Heart left ventricle (tissue), 13 donors: ENCODE results near the gene SLBP.

ENCODE experiments used
- POLR2A ChIP-seq, 2 donors: fragments of 450-650 bp; IDR thresholded peaks; one replicate each; pipeline ENCODE4 v1.6.1; 2017; ENCODE audit warnings: antibody characterized with exemption in 2 of 2, mild to moderate bottlenecking in 2 of 2, moderate library complexity in 2 of 2
- TF ChIP-seq, protein P1 (sequence below), 12 donors: fragments of 200-600 bp; sonication (generic) in 4 of 12; IDR thresholded peaks; one replicate each; pipeline versions ENCODE4 v1.5.0 to v1.8.0; 2018 to 2022; ENCODE audit warnings: antibody characterized with exemption in 12 of 12, mild to moderate bottlenecking in 5 of 12
- donor health status: ischemic (EF 13 %, LVEDD 7.1; RV severe dilation, severe dysfunction).
- donor health status: DM: no; HTN: yes; CAD: no.
- donor health status: DM: no; HTN: no; CAD: no.
- donor health status: ischemic (EF 25% LVEDD 6.9; RV normal size, moderate dysfunction).
- donor health status: ischemic (EF 25% LVEDD 5.7; RV mildly dilated, moderate dysfunction).
- donor health status: ischemic (EF 35%, LVEDD 5.7; RV mildly dilated, moderate dysfunction).
- donor health status: nonischemic (EF 11% LVEDD 7.7; RV severe dilation, severe dysfunction).
- donor health status: DM: yes; HTN: yes; CAD: no.
- donor health status: PGD.
- donor health status: ischemic (EF 29% LVEDD 5.4; RV normal size, mild dysfunction).
- donor health status: nonischemic (EF 23%, LVEDD 6.1; RV moderate dilation, normal function).

DNA sequence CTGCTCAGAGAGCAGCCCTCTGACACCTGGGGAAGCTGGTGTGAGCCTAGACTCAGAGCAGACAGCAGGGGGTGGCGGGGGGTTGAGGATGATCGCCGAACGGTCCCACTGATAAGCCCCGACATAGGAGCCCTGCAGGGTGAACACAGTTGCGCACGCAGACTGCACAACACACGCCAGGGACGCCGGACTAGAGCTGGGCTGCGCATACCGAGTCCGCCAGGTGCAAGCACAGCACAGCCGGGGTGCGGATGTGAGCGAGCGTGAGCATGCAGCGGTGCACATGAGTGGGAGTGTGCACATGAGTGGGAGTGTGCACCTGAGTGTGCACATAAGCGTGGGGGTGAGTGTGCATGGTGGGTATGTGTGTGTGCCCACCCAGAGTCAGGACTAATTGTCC lies 64.7 kb downstream of the SLBP start:
- TF ChIP-seq, protein P1, sequence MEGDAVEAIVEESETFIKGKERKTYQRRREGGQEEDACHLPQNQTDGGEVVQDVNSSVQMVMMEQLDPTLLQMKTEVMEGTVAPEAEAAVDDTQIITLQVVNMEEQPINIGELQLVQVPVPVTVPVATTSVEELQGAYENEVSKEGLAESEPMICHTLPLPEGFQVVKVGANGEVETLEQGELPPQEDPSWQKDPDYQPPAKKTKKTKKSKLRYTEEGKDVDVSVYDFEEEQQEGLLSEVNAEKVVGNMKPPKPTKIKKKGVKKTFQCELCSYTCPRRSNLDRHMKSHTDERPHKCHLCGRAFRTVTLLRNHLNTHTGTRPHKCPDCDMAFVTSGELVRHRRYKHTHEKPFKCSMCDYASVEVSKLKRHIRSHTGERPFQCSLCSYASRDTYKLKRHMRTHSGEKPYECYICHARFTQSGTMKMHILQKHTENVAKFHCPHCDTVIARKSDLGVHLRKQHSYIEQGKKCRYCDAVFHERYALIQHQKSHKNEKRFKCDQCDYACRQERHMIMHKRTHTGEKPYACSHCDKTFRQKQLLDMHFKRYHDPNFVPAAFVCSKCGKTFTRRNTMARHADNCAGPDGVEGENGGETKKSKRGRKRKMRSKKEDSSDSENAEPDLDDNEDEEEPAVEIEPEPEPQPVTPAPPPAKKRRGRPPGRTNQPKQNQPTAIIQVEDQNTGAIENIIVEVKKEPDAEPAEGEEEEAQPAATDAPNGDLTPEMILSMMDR (IDR thresholded peaks at IDR 0.05): no peak
- TF ChIP-seq POLR2A (IDR thresholded peaks at IDR 0.05): no peak
